AML-193 (cell line): ENCODE data around the gene CLDN19.
"Not testable (repeated sequence)": the region's sequence is repeated elsewhere in the genome, so short reads cannot be mapped to it uniquely, and the experiment has no call there.

ENCODE experiments used
- DNase-seq, 2 experiments: peaks; one replicate each; lab custom pipeline; 2025; lab: John Stamatoyannopoulos, UW

Gene CLDN19

GRCh38 chr1:42737986-42738677 is 1.9 kb downstream of the CLDN19 start:
- DNase-seq = no peak

GRCh38 chr1:42737257-42737656 is 2.8 kb downstream of the CLDN19 start:
- peak; percentile 86 to 91 for DNase-seq

- DNase-seq = no peak
Observed at GRCh38 chr1:42736571-42737200, 3.4 kb downstream of the CLDN19 start.

- no peak for DNase-seq
Observed at GRCh38 chr1:42736152-42736551, 3.9 kb downstream of the CLDN19 start.

GRCh38 chr1:42735477-42736105 is 4.4 kb downstream of the CLDN19 start:
- DNase-seq = no peak

GRCh38 chr1:42735056-42735455 is 5.0 kb downstream of the CLDN19 start:
- DNase-seq = no peak

- DNase-seq = no peak
Observed at GRCh38 chr1:42734201-42735035, 5.6 kb downstream of the CLDN19 start.

GRCh38 chr1:42733415-42734200 is 6.4 kb downstream of the CLDN19 start:
- DNase-seq = no peak

- no peak for DNase-seq
Observed at GRCh38 chr1:42732126-42732680, 7.8 kb downstream of the CLDN19 start.

- no peak for DNase-seq
Observed at GRCh38 chr1:42731585-42731984, 8.5 kb downstream of the CLDN19 start.

- DNase-seq = no peak
Observed at GRCh38 chr1:42730988-42731387, 9.0 kb downstream of the CLDN19 start.

GRCh38 chr1:42730002-42730401 is 10.0 kb downstream of the CLDN19 start:
- no peak for DNase-seq

GRCh38 chr1:42725820-42726219 is 14.2 kb downstream of the CLDN19 start:
- not testable (repeated sequence) for DNase-seq

GRCh38 chr1:42723511-42723910 is 16.5 kb downstream of the CLDN19 start:
- DNase-seq = no peak

- DNase-seq = not testable (repeated sequence)
Observed at GRCh38 chr1:42722403-42722802, 17.6 kb downstream of the CLDN19 start.

GRCh38 chr1:42721926-42722325 is 18.1 kb downstream of the CLDN19 start:
- DNase-seq = no peak

GRCh38 chr1:42720868-42721267 is 19.2 kb downstream of the CLDN19 start:
- DNase-seq = no peak

GRCh38 chr1:42714441-42714840 is 25.6 kb downstream of the CLDN19 start:
- DNase-seq = not testable (repeated sequence)

- DNase-seq = no peak
Observed at GRCh38 chr1:42713293-42713692, 26.7 kb downstream of the CLDN19 start.

GRCh38 chr1:42712808-42713207 is 27.2 kb downstream of the CLDN19 start:
- not testable (repeated sequence) for DNase-seq

GRCh38 chr1:42703888-42704464 is 36.1 kb downstream of the CLDN19 start:
- no peak for DNase-seq
